SIG-M5 treated with dmso at 0.1 percent for 504 hours (cell line): Measurements from ENCODE around the gene DCK.
"Not testable (repeated sequence)": the region's sequence is repeated elsewhere in the genome, so short reads cannot be mapped to it uniquely, and the experiment has no call there.

Source experiments
- DNase-seq: peaks from one replicate; lab custom pipeline; 2025; ENCODE audit not compliant: unreplicated experiment; lab: John Stamatoyannopoulos, UW

DCK gene

GRCh38 chr4:70999639-71000038, 6.2 kb downstream of the DCK start:
- not testable (repeated sequence) for DNase-seq

- DNase-seq = not testable (repeated sequence)
Observed at GRCh38 chr4:71001363-71001762, 7.9 kb downstream of the DCK start.

DNA sequence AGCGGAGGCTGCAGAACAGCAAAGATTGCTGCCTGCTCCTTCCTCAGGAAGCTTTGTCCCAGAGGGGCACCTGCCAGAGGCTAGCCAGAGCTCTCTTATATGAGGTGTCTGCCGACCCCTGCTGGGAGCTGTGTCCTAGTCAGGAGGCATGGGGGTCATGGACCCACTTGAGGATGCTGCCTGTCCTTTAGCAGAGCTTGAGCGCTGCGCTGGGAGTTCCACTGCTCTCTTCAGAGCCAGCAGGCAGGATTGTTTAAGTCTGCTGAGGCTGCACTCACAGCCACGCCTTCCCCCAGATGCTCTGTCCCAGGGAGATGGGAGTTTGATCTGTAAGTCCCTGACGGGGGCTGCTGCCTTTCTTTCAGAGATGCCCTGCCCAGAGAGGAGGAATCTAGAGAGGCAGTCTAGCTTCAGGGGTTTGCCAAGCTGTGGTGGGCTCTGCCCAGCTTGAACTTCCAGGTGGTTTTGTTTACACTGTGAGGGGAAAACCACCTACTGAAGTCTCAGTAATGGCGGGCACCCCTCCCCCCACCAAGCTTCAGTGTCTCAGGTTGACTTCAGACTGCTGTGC, 10.9 kb downstream of the DCK start:
- DNase-seq = no peak

DNA sequence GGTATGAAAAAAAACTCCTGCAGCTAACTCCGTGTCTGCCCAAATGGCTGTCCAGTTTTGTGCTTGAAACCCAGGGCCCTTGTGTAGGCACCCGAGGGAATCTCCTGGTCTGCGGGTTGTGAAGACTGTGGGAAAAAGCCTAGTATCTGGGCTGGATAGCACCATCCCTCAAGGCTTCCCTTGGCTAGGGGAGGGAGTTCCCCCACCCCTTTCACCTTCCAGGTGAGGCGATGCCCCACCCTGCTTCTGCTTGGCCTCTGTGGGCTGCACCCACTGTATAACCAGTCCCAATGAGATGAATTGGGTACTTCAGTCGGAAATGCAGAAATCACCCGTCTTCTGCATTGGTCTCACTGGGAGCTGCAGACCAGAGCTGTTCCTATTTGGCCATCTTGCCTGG, 11.6 kb downstream of the DCK start:
- DNase-seq = not testable (repeated sequence)

DNA sequence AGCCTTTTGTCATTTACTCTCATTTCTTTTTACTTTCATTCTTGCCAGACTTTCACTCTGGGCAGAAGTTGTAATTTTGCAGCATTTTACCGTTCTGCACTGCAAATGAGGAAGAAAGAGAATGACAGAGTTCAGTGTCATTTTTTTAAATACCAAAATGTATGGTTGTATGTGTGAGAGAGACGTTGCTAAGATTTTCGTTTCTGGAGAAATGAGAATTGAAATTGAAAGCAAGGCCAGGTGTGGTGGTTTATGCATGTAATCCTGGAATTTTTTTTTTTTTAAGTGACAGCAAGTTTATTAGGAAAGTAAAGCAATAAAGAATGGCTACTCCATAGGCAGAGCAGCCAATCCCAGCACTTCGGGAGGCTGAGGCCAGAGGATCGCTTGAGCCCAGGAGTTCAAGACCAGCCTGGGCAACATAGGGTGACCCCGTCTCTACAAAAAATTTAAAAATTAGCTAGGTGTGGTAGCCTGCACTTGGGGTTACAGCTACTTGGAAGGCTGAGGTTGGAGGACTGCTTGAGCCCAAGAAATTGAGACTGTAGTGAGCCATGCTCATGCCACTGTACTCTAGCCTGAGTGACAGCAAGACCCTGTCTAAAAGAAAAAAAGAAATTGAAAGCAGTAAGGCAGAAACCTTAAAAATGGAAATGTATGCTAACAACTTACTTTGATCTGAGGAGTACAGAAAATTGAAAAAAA, 12.9 kb downstream of the DCK start:
- DNase-seq = no peak

- no peak for DNase-seq
Observed at GRCh38 chr4:71008196-71008595, 14.7 kb downstream of the DCK start.

DNA sequence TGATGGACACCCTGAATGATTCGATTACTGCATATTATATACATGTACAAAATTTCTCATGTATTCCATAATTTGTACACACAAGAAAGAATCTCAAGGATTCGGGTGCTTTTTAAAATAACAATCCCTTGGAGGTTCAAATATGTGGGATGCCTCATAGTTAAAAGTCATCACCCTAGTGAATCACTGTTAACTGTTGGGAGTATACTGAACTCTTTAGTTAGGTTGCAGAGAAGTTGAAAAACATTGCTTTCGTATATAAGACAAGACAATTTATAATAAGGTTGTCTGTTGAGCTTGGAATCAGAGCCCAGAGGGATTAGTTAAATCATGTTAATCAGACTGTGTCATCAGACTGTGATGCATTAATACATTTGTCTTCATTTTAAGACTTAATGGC, 15.6 kb downstream of the DCK start:
- no peak for DNase-seq

DNA sequence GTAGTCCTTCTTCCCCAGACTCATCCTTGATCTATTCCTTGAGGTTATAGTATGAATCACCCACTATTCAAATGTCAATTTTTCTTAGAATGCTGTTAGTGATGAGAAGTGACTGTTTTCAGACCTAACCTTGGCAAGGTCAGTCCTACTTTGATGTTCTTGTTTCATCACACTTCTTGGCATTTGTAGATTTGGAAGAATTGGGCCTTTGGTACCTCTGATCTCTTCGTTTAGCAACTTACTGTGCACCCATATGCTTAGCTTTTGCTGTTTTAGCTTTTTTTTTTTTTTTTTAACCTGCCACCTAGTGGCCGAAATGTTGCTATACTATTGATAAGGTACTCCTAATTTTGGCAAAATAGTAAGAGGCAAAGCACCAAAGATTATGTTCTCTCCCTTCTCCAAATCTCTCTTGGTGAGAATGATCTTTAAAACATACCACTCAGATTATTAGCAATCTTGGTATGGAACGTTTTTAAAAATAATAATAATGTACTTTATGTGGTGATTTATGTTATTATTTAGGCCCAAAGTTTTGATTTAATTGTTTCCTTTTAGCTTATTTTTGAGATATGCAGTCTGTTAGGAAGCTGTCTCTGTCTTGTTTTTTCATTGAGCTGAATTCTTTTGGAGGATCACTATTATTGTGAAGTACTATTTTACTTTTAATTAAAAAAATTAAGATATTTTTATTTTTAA, 16.6 kb downstream of the DCK start:
- peak; percentile 19 for DNase-seq

DNA sequence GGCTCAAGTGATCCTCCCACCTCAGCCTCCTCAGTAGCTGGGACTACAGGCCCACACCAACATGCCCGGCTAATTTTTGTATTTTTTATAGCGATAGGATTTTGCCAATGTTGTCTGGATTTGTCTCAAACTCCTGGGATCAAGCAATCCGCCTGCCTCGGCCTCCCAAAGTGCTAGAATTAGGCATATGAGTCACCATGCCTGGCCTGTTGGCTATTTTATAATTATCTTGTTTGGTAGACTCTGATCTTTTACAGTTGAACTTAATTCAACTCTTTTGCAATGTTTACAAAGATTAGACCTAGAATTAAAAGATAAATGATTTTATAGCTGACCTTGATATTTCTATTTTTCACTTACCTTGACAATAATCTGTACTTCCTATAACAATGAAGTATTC, 18.0 kb downstream of the DCK start:
- DNase-seq = no peak

GRCh38 chr4:71017391-71017790, 23.9 kb downstream of the DCK start:
- DNase-seq = not testable (repeated sequence)

GRCh38 chr4:71020611-71021010, 27.2 kb downstream of the DCK start:
- no peak for DNase-seq

GRCh38 chr4:71025654-71026053, 32.2 kb downstream of the DCK start:
- DNase-seq = no peak

- DNase-seq = no peak
Observed at GRCh38 chr4:71026086-71026485, 32.6 kb downstream of the DCK start.

- no peak for DNase-seq
Observed at GRCh38 chr4:71027611-71028010, 34.2 kb downstream of the DCK start.

DNA sequence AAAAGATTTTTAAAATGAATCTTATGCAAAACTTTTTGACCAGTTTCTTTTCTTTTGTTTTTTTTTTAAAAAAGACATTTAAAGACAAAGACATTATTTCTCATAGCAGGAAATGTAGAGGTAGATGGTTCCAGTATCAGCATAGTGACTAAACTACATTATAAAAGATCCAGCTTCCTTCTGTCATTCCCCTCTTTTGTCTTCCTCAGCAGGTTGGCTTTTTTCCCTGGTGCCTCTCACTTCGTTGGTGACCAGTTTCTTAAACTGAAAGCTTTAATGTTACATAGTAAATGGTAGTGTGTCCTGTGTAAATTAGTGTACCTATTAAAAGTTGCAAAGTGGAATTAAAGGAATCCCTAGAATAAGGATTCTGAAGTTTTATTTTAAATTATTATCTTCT, 36.1 kb downstream of the DCK start:
- DNase-seq = no peak

- not testable (repeated sequence) for DNase-seq
Observed at GRCh38 chr4:71032106-71032505, 38.7 kb downstream of the DCK start.

GRCh38 chr4:71045256-71045655, 51.8 kb downstream of the DCK start:
- DNase-seq = peak; percentile 0

- DNase-seq = no peak
Observed at GRCh38 chr4:71049395-71049794, 55.9 kb downstream of the DCK start.

GRCh38 chr4:71050809-71051208, 57.4 kb downstream of the DCK start:
- DNase-seq = no peak

GRCh38 chr4:71052034-71052433, 58.6 kb downstream of the DCK start:
- no peak for DNase-seq

- no peak for DNase-seq
Observed at GRCh38 chr4:71052716-71053115, 59.3 kb downstream of the DCK start.

GRCh38 chr4:71053613-71054012, 60.2 kb downstream of the DCK start:
- DNase-seq = not testable (repeated sequence)
